SKM-1 (cell line): ENCODE measurements around the gene BAG1.
A peak's percentile ranks its signal among the peaks of the same experiment; 100 is the strongest.

Experiments
- DNase-seq: peaks from one replicate; lab custom pipeline; 2025; ENCODE audit not compliant: unreplicated experiment; lab: John Stamatoyannopoulos, UW

The BAG1 gene

DNA sequence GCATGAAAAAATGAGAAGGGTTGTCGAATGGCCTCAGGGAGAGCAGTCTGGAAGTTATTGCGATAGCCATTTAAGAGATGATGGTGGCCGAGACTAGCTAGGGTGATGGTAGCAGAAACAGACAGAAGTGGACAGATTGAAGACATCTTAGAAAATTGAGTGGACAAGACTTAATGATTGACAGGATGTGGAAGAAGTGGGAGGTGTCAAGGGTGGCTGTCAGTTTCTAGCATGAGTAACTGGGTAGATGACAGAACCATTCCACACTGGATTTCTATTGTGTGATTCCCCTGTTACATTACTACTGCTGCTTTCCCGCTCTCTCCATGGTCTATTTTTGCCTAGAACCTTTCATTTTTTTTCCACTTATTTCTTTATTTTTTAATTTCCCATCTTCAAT lies 13.0 kb upstream of the BAG1 start:
- DNase-seq: no peak

DNA sequence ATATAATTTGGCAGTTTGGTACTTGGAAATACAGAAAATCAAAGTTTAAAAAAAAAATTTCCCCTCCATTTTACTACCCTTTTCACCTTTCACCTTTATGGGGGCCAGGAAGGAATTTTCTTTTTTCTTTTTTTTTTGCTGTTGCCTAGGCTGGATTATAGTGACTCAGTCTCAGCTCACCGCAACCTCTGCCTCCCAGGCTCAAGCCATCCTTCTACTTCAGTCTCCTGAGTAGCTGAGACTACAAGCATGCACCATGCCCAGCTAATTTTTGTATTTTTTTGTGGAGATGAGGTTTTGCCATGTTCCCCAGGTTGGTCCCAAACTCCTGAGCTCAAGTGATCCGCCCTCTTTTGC lies 9.4 kb upstream of the BAG1 start:
- DNase-seq: no peak

DNA sequence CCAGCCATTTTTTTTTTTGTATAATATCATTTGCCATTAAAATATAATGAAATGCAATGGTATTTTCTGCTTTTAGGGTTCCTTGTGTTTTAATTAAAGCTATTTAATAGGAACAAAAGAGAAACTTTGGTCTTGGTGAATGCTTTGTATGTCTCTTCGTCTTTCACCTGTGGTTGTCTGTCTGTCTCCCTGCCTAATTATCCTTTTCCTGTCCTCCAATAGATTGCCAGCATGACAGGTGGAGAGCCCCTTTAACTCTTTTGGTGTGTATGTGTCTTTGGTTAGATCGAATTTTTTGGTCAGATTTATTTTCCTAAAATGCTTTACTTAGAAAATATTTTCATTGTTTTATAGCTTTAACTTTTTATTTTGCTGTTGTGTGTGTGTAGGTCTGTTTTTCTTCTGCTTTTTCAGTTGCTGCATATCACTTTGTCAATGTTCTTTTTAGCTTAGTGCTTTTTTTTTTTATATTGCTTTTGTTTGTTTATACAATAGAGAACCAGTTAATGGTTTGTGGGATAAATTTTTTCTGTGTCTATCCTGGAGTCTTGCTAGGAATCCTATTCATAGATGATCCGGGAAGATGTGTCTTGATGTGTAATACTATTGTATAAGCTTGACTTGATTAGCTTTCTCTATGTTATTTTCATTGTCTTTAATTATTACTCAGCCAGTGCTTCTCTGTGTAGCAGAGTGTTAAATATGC lies 8.9 kb upstream of the BAG1 start:
- no peak for DNase-seq

DNA sequence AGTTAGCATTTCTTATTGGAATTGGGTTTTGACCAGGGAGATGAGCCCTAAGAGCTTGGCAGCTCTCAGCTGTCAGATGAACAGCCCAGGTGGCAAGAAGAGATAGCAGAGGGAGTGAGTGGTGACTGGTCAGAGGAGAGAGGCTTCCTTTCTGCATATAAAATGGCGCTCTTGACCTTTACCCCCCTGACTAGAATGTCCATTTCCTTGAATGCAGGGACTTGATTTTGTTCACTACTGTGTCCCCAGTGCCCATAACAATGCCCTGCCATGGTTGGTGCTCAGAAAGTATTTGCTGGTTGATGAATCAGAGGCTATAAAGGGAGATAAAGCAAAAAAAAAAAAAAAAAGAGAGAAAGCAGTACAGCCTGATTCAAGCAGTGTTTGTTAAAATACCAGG lies 7.6 kb upstream of the BAG1 start:
- DNase-seq: no peak

DNA sequence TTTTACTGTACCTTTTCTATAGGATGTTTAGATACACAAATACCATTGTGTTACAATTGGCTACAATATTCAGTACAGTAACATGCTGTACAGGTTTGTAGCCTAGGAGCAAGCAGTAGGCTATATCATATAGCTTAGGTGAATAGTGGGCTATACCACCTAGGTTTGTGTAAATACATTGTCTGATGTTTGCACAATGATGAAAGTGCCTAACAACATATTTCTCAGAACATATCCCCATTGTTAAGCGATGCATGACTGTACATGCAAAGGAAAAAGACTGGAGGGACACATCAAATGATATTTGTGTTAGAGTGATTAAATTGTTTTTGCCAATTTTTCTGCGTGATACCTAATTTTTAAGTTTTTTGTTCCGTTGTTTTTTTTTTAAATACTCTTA lies 5.6 kb upstream of the BAG1 start:
- DNase-seq: no peak

DNA sequence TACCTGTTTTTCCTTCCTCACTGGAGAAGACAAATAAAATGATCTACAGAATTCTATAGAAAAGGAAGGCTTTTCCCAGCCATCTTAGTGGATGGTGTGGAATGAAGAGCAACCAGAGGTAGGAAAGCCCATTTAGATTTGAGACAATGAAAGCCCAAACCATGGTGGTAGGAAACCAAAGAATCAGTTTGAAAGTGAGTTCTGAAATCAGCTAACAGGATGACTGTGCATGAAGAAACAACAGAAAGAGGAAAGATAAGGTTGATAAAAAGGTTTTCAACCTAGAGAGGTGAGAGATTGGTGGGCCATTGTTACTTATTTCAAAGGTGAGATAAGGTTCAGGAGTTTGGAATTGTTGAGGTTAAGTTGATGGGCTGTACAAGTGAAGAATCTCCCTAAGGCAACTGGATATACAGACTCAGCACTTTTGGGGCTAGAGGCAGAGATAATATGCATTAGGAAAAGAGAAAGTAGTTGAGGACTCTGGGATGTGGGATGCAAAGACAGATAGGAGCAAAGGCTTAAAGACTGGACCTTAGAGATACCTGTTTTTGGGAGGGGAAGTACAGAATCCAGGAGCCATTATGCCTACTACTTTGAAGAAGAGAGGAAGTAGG lies 2.8 kb upstream of the BAG1 start:
- DNase-seq: no peak

DNA sequence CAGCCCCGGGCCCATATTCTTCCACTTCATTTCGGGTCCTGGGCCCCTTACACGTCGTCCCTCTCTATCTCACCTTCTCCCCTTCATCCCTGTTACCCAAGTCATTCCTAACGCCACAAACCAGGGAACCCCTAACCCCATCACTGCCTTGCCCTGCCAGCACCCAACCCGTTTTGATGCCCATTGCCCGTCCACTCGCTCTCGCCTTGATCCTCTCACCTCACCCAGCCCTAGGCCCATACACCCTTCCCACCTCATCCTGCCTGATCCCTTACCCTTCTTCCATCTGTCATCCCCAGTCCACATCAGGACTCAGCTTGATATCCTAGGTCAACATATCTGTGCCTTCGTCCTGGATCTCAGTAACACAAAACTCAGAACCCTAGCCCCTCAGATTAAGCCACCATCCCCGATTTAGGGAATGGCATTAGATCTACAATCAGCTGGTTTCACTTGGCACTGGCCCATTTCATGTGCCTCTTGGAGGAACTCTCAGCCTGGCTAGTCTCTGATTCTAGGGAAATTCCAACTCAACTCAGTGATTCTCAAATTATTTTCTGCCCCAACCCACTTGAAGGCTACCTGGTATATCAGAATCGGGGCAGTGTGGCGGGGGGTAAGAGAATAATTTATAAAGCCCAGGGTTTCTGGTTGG lies 830 bp upstream of the BAG1 start:
- no peak for DNase-seq

DNA sequence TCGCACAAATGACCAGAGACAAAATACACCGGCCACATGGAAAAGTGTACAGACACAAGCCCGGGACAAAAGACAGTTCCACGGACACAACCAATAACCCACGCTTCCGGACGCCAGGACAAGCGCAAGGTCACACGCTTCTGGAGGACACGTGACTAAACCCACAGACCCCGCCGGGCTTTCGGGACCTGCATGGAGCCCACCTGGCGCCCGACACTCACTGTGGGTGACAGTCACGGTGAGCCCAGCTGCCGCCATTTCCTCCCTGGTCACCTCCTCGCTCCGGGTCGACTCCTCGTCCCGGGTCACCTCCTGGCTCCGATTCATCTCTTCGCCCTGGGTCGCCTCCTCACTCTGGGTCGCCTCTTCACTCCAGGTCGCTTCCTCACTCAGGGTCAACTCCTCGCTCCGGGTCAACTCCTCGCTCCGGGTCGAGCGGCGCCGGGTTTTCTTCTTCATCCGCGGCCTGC lies 470 bp downstream of the BAG1 start:
- DNase-seq: peak; percentile 5

DNA sequence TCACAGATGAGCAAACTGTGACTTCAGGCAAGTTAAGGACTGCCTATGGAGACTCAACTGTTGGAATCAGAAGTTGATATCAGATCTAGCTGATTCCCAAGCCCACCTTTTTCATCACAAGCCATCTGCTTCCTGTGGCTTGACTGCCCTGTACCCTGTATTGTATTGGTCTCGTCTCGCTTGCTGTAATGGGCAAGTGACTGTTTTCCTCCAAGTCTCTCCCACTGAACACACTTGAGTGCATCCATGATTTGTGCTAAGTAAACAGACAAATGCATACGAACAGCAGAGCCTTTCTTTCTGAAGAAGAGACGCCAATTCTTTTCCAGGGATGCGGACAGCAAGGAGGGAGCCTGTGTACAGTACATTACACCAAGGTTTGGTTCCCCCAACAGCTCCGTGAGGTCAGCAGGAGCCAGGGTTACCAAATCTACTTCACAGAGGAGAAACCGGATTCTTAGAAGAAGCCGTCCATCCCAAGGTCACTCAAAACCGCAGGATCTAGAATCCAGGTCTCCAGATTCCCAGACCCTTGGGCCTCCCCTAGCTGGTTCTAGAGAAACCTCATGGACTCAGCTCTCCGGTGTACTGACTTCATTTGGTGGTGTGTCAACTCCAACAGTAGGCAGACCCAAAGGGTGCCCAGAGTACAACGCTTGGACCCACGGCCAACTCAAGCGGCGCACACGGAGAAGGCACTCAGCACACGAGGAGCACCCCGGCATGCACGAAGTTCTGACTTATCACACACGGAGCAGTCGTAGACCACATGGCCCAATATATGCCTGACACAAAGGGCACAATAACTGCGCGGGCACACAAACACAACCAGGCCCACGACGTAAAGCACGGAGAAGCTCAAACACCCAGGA lies 1.1 kb downstream of the BAG1 start:
- no peak for DNase-seq

DNA sequence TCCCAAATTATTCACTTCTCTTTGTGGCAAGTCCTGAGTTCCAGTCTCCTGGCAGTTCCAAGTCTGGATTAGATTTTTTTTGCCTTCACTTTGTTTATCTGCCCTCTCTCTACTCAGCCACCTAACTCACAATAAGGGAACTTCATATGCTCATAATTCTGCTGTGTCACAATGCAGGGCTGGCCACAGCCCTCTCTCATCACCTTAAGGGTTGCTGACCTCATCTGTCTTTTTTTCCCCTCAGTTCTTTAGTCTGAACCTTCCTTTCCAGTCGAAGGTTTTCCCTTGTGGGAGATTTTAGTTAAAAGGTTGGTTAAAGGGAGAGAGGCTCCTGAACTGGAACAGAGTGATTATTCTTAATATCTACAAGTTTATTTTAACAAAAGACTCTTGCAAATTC lies 4.1 kb downstream of the BAG1 start:
- no peak for DNase-seq

DNA sequence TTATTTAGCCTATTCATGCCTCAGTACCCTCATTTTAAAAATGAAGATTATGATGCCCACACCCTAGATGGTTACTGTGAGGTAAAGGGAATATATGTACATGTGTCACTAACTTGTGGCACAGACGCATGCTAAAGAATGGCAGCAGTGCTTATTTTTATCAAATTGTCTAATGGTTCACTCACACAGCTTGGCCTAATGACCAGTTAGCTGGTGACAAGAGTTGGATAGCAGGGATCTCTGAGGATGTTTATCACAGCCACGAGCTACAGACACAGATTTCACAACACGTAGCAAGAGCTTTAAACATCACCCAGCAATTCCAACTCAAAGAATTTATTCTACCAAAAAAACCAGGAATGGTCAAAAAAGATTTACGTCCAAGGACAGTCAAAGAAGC lies 7.2 kb downstream of the BAG1 start:
- no peak for DNase-seq

DNA sequence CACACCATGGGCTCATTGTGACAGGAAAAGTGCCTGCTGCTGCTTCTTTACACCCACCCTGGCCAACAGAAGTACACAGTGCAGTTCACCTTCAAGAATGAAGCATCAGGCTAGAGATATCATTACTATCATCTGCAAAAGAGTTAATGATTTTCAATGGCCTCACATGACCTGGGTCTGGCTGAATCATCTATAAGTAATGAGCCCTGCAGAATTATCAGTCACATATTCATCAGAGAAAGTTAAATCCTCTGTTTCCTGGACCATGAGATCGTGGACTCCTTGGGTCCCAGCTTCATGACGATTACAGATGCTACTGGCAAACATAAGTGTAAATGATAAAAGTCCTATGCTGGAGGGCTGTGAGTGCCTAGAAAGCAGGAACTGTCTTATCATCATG lies 8.3 kb downstream of the BAG1 start:
- no peak for DNase-seq

DNA sequence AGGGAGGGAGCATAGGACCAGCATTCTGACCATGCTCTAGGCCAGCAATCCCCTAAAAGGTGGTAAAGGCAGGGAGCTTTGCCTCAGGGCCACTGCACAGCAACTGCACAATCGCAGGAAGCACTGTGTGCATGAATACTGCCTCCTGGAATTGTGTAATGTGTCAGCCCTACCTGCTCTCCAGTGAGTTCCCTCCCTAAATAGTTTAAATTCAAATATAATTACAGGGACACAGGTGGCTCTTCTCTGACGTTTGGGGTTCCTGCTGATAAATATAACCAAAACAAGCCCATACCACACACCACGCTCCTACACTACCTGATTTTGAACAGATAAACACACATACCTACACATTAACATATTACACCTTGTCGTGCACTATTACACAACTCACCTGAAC lies 9.0 kb downstream of the BAG1 start:
- DNase-seq: no peak

DNA sequence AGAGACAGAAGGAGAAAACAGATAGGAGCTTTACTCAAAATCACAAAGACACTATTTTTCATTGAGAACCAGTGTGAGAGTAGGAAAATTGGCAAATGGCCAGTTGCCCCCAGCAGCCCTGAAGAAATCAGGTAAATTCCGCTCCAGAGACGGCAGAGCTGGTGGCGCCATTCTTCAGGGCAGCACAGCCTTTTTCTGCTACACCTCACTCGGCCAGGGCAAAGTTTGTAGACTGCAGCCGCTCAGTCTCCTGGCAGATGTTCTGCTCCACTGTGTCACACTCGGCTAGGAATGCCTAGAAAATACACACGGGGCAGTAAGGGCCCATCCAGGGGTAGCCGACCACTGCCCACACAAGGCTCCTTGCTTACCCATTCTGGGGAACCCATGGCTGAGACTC lies 9.5 kb downstream of the BAG1 start:
- no peak for DNase-seq

DNA sequence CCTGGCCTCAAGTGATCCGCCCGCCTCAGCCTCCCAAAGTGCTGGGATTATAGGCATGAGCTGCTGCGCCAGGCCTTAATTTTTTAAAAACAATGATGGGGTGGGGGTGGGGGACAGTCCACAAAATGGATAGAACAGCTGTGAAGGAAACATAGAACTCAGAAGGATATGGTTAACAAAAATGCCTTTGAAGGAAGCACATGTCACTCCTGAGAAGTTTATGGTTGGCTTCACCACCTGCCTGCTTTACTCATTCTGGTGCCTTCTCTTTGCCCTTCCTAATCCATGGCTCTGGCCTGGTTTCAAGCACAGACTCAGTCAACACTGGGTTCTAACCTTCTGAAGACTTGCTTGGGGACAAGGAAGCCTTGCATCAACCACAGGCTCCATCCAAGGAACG lies 10.3 kb downstream of the BAG1 start:
- DNase-seq: no peak

DNA sequence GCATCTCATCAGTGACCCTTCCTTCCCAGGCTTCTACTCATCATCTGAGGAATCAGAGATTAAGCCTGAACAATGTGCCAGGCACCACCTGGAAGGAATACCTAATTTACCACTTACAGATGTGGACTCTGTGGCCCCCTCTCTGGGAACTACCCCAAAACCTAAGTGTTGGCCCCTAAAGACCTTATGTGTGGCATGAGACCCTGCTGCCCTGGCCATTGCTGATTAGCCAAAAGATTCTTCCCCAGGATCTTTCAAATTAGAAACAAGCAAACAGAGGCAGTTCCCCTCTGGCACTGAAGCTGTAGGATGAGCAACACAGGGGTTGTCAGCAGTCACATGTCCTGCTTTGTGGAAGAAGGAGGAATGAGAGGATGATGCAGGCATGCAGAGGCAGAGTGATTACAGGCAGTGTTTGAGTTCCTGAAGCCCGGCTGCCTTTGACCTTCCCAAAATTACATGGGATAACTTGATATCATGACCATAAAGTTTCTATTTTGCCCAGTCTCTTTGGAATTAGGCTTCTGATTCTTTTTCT lies 14.0 kb downstream of the BAG1 start:
- DNase-seq: no peak

DNA sequence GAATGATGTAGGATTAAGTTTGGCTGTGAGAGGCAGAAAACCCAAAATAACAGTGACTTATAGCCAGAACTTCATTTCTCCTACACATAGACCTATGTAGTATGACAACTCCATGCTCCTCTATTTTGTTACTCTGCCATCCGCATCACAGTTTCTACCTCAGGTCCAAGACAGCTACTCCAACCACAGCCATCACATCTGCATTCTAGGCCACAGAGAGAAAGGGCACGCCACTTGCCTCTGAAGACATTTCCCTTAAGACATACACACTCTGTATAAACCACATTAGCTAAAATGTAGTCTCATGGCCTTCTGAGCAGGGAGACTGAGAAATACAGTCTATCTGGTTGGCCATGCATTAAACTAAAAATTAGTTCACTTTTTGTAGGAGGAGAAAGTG lies 14.5 kb downstream of the BAG1 start:
- DNase-seq: no peak

DNA sequence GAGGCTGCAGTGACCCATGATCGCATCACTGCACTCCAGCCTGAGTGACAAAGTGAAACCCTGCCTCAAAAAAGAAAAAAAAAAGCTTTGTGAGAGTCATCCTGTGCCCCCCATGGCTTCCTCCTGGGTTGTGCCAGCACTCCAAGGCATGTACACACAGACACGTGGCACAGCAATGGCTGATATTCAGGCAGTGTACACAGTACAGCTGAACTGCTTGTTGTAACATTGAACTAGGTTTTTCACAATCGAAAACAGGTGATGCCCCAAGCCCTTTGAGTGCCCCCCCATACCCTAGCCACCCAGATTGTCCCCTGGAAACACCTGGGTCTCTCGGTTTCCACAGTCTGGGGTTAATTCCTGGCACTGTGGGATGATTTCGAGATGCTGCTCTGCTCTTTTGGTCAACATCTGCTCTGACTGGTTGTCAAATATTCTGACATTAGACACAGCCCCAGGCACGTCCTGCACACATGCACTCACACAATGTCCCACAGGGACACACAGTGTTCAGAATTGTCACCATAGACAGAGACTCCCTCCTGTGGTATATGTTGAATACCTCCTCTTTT lies 15.3 kb downstream of the BAG1 start:
- no peak for DNase-seq

DNA sequence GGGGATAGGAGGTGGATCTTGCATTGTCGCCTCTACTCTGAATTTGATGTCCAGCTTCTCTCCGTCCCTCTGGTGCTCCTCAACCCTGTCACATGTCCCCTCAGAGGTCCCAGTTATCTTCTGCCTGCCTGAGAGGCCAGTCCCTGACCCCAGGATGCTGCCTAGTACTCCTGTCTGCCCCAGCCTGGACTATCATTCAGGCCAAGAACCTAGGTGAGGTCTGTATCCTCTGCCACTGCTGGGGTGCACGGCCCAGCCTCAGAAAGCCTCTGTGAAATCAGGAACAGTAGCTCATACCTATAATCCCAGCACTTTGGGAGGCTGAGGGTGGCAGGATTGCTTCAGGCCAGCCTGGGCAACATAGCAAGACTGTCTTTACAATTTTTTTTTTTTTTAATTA lies 15.9 kb downstream of the BAG1 start:
- no peak for DNase-seq

DNA sequence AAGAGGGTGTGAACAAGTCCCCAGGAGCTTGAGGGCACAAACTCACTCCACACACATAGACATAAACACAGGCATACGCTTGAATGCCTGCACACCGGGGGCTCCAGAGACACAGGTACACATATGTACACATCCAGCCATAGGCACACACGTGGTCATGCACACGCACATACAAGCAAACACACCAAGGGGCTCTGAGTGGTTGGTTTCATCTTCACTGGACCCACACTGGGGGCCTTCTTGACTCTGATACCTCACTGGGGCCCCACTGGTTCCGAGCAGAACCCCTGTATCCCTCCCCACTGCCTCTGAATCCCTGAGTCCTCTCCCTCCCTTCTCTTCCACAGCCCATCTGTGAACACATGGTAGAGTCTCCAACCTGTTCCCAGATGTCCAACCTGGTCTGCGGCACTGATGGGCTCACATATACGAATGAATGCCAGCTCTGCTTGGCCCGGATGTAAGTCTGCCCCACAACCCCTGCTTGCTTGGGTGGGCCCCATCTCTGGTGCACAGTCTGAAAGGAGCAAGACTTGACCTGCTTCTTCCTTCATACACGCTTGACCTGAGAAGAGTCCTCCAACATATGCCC lies 18.1 kb downstream of the BAG1 start:
- DNase-seq: no peak

DNA sequence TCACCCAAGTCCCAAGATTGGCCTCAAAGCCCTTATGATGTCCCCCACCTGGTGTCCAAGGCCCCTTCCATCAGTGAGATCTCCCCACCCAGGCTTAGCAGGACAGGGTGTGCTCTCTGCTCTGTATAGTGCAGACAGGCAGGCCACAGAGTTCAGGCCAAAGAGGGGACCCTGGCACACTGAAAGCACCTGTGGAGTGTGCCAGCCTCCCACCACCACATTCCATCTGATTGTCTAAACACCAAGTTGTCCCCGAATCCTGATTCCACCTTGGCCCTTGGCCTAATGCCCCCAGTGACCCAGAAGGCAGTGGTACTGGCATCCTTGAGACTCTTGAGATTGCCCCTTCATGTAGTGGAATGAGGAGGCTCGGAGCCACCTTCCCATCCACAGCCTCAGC lies 19.2 kb downstream of the BAG1 start:
- DNase-seq: no peak
